ENCODE data around the gene SCYGR7.

The SCYGR7 gene

GRCh38 chr2:227759411-227760118, 31.4 kb downstream of the SCYGR7 start:
- FAIRE-seq, result no peak

- FAIRE-seq, result peak; percentile 74
These were observed 33.8 kb downstream of the SCYGR7 start for GRCh38 chr2:227761740-227762476.

- FAIRE-seq, result no peak
These were observed 37.7 kb downstream of the SCYGR7 start for GRCh38 chr2:227765788-227766372.

GRCh38 chr2:227766373-227766883, 38.3 kb downstream of the SCYGR7 start:
- no peak for FAIRE-seq

- no peak for FAIRE-seq
These were observed 39.7 kb downstream of the SCYGR7 start for GRCh38 chr2:227767830-227768229.

- FAIRE-seq, result no peak
These were observed 44.1 kb downstream of the SCYGR7 start for GRCh38 chr2:227772197-227772661.

- no peak for FAIRE-seq
These were observed 44.8 kb downstream of the SCYGR7 start for GRCh38 chr2:227772932-227773331.

GRCh38 chr2:227774011-227774624, 46.0 kb downstream of the SCYGR7 start:
- no peak for FAIRE-seq

GRCh38 chr2:227774895-227775842, 47.0 kb downstream of the SCYGR7 start:
- FAIRE-seq, result no peak
